Measurements from ENCODE around the gene SLC4A7.
"Not testable (repeated sequence)": the region's sequence is repeated elsewhere in the genome, so short reads cannot be mapped to it uniquely, and the experiment has no call there.

SLC4A7 gene

DNA sequence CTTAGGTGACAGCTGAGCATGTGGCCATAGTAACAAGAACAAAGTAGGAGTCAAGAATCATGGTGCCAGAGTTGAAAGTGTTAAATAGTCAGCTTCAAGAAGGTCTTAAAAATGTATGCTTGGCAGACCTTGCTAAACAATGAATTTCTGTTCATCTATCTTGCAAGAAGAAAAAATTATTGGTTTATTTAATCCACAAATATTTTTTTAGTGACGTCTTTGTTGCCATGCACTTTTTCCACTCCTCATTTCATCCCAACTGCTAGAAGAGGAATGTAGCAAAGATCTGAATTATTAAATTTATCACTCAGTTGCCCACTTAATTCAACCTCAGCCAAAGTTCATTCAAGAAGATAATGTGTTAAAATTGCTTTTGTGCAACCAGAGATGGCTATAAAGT, 3.2 kb upstream of the SLC4A7 start:
- no peak for DNase-seq (ENCODE audit: low read depth, low spot score)

DNA sequence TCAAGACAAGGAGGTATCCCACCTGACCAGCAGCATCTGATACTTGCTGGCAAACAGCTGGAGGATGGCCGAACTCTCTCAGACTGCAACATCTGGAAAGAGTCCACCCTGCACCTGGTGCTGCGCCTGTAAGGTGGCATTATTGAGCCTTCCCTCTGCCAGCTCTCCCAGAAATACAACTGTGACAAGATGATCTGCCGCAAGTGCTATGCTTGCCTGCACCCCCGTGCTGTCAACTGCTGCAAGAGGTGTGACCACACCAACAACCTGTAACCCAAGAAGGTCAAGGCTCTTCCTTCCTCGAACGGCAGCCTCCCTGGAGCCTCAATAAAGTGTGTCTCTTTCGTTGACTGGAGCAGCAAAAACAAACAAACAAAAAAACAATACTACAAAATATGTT, 2.2 kb upstream of the SLC4A7 start:
- no peak for DNase-seq (ENCODE audit: low read depth, low spot score)

- no peak for DNase-seq (ENCODE audit: low read depth, low spot score)
Measured at GRCh38 chr3:27485866-27486265, 1.7 kb upstream of the SLC4A7 start.

GRCh38 chr3:27483117-27484014, 818 bp downstream of the SLC4A7 start:
- DNase-seq (ENCODE audit: low read depth, low spot score): peak; percentile 44

- no peak for DNase-seq (ENCODE audit: low read depth, low spot score)
Measured at GRCh38 chr3:27479806-27480543, 4.2 kb downstream of the SLC4A7 start.

DNA sequence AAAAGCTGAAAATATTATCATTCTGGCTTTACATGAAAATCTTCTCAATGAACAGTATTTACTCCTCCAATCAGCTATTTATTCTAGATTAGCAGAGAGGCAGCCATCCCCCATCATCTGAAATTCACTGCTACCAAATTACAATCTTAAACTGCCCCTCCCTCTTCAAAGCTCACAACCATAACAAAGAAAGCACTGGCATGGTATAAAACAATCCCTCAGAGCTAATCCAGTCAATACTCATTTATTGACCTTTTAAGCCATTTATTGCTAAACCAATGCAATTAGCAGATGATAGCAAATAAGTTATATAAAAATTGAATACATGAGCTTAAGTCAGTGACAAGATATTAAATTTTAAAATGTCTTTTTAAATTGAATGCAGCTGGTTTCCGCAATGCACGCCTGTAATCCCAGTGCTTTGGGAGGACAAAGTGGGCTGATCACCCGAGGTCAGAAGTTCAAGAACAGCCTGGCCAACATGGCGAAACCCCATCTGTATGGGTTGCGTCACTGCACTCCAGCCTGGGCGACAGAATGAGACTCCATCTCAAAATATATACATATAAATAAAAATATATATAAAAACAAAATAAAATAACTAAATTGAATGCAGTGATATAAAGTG, 12.1 kb downstream of the SLC4A7 start:
- no peak for DNase-seq (ENCODE audit: low read depth, low spot score)

- DNase-seq (ENCODE audit: low read depth, low spot score): no peak
Measured at GRCh38 chr3:27468283-27468886, 15.8 kb downstream of the SLC4A7 start.

DNA sequence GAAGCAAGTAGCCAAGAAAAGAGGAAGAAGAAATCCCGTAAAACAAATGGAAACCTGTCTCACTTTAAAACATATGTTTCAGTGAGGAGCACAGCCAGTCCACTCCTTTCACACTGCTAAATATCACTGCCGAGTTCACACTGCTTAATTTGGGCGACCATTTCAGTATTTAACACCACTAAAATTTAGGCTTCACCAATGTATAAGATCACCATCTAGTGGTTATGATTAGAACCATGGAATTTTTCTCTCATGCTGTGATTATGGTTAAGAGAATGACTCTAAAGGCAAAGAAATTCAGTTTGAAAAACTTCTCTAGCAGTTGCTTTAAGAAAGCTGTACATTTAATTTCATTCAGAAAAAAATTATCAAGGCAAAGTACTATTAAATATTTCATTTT, 16.6 kb downstream of the SLC4A7 start:
- DNase-seq (ENCODE audit: low read depth, low spot score): peak; percentile 29

GRCh38 chr3:27464646-27465045, 19.5 kb downstream of the SLC4A7 start:
- no peak for DNase-seq (ENCODE audit: low read depth, low spot score)

DNA sequence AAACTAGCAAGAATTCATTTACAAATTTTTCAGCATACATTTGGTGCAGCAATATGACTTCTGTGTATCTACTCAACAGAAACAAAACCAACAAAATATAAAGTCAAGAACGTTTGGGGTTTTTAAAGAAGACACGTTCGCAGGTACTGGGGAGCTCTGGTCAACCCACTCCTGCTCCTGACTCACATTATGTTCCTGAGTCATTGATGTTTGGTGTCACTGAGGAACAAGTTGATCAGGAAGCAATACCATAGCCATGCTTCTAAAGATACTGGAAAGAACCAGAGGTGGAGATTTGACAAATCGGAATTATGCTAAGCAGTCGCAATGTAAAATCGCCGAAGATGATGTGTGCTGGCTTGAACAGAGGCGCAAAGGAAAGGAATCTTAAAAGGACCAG, 22.0 kb downstream of the SLC4A7 start:
- DNase-seq (ENCODE audit: low read depth, low spot score): no peak

DNA sequence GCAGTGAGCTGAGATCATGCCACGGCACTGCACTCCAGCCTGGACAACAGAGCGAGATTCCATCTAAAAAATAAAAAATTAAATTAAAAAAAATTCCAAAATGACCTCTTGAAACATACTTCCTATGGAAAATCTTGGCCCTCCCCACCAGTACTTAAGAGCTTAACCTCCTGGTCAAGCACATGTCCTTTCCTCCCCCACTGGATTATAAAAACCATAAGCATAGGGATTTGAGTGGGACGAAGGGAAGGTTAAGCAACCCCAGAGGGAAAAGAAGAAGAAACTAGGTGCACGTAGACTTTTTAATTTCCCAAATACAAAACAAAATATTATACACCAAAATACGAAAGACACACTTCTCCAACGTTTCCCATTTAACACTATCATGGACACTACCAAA, 25.3 kb downstream of the SLC4A7 start:
- DNase-seq (ENCODE audit: low read depth, low spot score): no peak

DNA sequence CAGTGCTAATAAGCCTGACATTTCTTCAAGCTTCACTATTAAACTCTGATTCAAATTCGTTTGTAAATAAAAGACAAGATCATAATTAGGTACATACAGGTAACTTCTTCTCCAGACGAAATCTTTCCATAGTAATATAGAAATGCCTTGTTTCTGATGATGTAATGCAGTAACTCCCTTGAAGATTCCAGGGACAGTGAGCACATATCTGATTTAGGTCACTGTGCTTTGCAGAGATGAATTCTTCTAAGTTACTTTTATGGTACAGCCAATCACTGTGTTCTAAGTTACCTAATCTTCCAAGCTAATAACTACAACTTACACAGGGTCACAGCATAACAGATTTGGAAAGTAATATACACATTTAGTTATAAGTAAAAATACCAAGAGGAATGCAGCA, 27.6 kb downstream of the SLC4A7 start:
- DNase-seq (ENCODE audit: low read depth, low spot score): no peak

DNA sequence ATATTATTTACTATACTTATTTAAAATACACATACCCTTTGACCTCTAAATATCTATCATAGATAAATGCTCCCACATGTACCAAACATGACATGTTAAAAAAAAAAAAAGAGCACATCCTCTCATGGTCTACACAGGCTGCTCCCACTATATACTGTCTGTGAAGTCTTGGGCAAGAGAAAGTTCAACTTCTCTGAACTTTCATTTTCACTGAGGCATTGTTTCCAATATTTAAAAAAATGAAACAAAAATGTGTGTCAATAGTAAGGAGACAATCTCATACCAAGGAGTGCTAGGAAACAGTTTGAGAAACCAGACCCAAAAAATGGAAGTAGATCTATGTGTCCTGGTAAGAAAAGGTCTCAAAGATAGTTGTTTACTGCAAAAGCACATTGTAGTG, 29.3 kb downstream of the SLC4A7 start:
- no peak for DNase-seq (ENCODE audit: low read depth, low spot score)

GRCh38 chr3:27454461-27454860, 29.7 kb downstream of the SLC4A7 start:
- no peak for DNase-seq (ENCODE audit: low read depth, low spot score)

GRCh38 chr3:27452368-27453090, 31.7 kb downstream of the SLC4A7 start:
- no peak for DNase-seq (ENCODE audit: low read depth, low spot score)

DNA sequence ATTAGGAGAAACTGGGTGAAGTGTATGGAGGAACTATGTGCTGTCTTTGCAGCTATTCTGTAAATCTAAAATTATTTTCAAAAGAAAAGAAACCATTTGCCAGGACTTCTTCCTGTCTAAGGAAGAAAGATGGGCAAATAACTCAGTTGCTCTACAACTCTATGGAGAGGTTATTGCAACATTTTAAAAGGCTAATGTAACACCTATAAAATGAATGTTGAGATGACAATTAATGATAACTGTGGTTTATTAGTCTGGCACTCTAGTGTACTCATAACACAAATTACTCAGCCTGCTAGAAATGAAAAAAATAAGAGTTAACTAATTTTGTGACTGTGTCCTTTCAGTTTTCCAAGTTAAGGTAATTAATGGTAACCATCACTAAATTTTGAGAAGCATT, 32.3 kb downstream of the SLC4A7 start:
- DNase-seq (ENCODE audit: low read depth, low spot score): no peak

DNA sequence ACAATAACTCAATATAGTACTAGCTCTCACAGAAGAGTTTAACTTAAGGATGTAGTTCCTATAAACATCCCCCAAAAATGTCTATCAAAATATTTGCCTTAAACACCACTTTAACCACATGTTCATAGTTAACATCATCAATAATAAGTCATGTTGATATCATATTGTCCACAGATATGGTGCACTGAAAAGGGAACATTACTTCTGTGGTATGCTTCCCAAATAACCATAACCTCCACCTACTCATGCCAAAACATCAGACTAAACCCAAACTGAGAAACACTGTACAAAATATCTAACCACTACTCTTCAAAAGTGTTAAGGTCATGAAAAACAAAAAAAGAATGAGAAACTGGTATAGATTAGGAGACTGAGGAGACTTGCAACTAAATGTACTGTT, 32.9 kb downstream of the SLC4A7 start:
- no peak for DNase-seq (ENCODE audit: low read depth, low spot score)

GRCh38 chr3:27449530-27450150, 34.5 kb downstream of the SLC4A7 start:
- DNase-seq (ENCODE audit: low read depth, low spot score): no peak

- DNase-seq (ENCODE audit: low read depth, low spot score): not testable (repeated sequence)
Measured at GRCh38 chr3:27442995-27443394, 41.2 kb downstream of the SLC4A7 start.

GRCh38 chr3:27438352-27438751, 45.8 kb downstream of the SLC4A7 start:
- not testable (repeated sequence) for DNase-seq (ENCODE audit: low read depth, low spot score)

GRCh38 chr3:27431116-27431515, 53.1 kb downstream of the SLC4A7 start:
- peak; percentile 86 for DNase-seq (ENCODE audit: low read depth, low spot score)

Measured in smooth muscle cell of the brain vasculature (primary cell).